Spleen (tissue), 7 donors: ENCODE results near the gene FABP3.

Source experiments
- CTCF ChIP-seq, 11 experiments: fragments of 200-600 bp in 7 of 11; fragments of 450-650 bp in 4 of 11; sonication (generic) in 4 of 11; IDR thresholded peaks in 8 of 11; conservative IDR thresholded peaks in 3 of 11; 1 replicate in 7 of 11; 2 replicates in 4 of 11; pipeline versions ENCODE4 v1.4.0 to v1.8.0; 2016 to 2021; ENCODE audit warnings: antibody characterized with exemption in 11 of 11, inconsistent platforms in 4 of 11, mild to moderate bottlenecking in 1 of 11
- POLR2A ChIP-seq, 3 donors: fragments of 450-650 bp; IDR thresholded peaks; one replicate each; pipeline ENCODE4 v1.5.1; 2017; ENCODE audit warnings: antibody characterized with exemption in 3 of 3, mild to moderate bottlenecking in 1 of 3
- POLR2AphosphoS5 ChIP-seq, 3 donors: sonication (generic); formaldehyde crosslinking; IDR thresholded peaks; one replicate each; pipeline ENCODE4 v1.5.1; 2017; ENCODE audit warnings: antibody characterized with exemption in 3 of 3
- donor health status: DM: no; HTN: no; CAD: no; lungs with moderate emphysema.
- donor health status: DM: no; HTN: no; CAD: no.
- donor health status: DM: no; HTN: no; CAD: no.

- TF ChIP-seq CTCF (IDR thresholded peaks at IDR 0.05 in 8 of 11, conservative IDR thresholded peaks at IDR 0.05 in 3 of 11), result no peak
- no peak for TF ChIP-seq POLR2AphosphoS5 (IDR thresholded peaks at IDR 0.05)
- no peak for TF ChIP-seq POLR2A (IDR thresholded peaks at IDR 0.05)
These were observed 11.1 kb upstream of the FABP3 start for GRCh38 chr1:31383967-31384366.
